D721Med (cell line): ENCODE results near the gene KIAA1191.

Source experiments
- DNase-seq: peaks from one replicate; pipeline ENCODE4 v3.0.0; 2011; ENCODE audit warnings: low spot score; ENCODE audit not compliant: insufficient read length
- FAIRE-seq: peaks from 2 replicates; lab custom pipeline; 2011; peaks lifted over from hg19 to GRCh38; lab: Jason Lieb, UNC
- CTCF ChIP-seq: IDR thresholded peaks from 2 replicates; pipeline ENCODE4 v1.5.1; 2012; ENCODE audit warnings: mild to moderate bottlenecking, control low read depth; ENCODE audit not compliant: insufficient read depth; ENCODE audit errors: missing control alignments

KIAA1191 gene

GRCh38 chr5:176384366-176384930, 22.9 kb upstream of the KIAA1191 start:
- FAIRE-seq (no peak), DNase-seq (no peak)
- no peak for TF ChIP-seq CTCF

- DNase-seq (no peak), FAIRE-seq (no peak)
- no peak for TF ChIP-seq CTCF
These were observed 22.4 kb upstream of the KIAA1191 start for GRCh38 chr5:176383961-176384360.

- TF ChIP-seq CTCF = no peak
- FAIRE-seq = no peak
- no peak for DNase-seq
These were observed 21.8 kb upstream of the KIAA1191 start for GRCh38 chr5:176383248-176383905.

- no peak for DNase-seq
- no peak for TF ChIP-seq CTCF
These were observed 21.2 kb upstream of the KIAA1191 start for GRCh38 chr5:176382721-176383120.

GRCh38 chr5:176381979-176382378, 20.4 kb upstream of the KIAA1191 start:
- FAIRE-seq (no peak), DNase-seq (no peak)
- TF ChIP-seq CTCF = no peak

More at GRCh38 chr5:176382721-176383120, 21.2 kb upstream of the KIAA1191 start:
- no peak for FAIRE-seq

GRCh38 chr5:176381423-176381822, 19.9 kb upstream of the KIAA1191 start:
- no peak for TF ChIP-seq CTCF
- FAIRE-seq (no peak), DNase-seq (no peak)

GRCh38 chr5:176379881-176380280, 18.3 kb upstream of the KIAA1191 start:
- FAIRE-seq = no peak
- TF ChIP-seq CTCF = no peak

More at GRCh38 chr5:176379881-176380280, 18.3 kb upstream of the KIAA1191 start:
- DNase-seq = no peak
